KG1 (cell line): ENCODE data around the gene ATP7B.
A peak's percentile ranks its signal among the peaks of the same experiment; 100 is the strongest.
"Not testable (repeated sequence)": the region's sequence is repeated elsewhere in the genome, so short reads cannot be mapped to it uniquely, and the experiment has no call there.

ENCODE experiments used
- DNase-seq: peaks from one replicate; lab custom pipeline; 2025; lab: John Stamatoyannopoulos, UW

ATP7B gene

DNA sequence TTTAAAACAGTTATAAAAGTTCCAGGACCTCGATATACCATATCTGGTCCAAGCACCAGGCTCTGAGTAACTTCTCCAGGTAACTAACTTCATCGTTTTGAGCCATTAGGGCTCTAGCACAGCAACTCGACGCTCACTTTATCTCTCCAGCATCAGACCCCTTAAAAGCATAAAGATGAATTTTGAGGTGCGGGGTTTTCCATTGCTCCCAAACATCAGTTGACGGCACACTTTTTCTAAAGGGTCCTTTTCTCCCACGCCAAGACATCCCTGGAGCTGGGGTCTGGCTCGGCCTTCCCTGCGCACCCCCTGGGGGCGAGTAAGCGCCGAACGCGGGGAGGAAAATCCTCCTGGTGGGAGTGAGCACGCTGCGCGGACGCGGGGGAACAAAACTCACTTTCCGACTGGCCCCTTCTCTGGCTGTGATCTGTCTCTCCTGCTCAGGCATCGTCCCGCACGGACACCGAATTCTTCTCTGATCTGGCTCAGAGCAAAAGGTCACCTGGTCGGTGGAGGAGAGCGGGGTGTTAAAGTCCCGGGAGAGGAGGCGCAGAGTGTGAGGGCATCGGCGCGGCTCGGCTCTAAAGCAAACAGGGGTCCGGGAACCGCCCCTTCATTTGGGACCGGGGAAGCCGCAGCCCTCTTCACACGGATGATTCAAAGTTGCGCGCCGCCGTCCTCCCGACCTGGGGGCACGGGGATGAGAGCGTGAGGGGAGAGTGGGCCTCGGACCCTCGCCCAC lies at the start of gene ATP7B:
ATP7B (minus strand) TSS at position 561 of the 742 bp plus-strand sequence; CDS start at position 448, 113 bp downstream.
- DNase-seq = no peak

DNA sequence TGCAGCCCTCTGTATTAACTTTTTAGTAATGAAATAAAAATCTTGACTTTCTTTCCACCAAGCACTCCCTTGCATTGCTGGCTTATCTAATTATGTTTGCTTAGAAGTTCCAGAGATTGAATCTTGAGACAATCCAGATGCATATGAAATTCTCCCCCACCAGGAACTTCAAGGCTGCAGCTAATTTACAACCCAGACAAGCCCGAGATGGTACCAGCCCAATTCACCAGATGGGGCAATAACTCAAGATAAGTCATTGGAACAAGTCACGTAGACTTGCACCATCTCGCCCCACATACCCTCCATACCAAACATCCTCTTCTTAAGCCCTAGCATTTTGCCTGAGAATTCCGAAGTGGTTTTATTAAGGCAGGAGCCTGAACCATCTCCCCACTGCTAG lies 42.2 kb upstream of the ATP7B start:
- DNase-seq = no peak

DNA sequence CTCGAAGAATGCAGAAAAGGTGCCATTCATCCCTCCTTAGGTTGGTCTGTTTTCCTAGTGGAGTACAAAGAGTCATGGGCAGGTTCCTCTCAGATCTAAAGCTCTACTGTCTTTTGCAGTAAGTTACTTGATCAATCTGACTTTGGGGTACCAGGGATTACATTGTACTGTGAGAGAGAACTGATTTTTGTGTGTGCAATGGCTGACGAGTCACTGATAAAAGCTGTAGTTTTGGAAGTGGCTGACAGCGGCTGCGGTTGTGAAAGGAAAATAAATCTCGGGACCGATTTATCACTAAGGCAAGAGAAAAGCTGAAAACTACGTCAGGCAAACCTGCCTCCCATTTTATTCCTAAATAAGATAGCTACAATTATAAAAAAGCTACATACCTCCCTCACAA lies 40.1 kb upstream of the ATP7B start:
- DNase-seq = no peak

DNA sequence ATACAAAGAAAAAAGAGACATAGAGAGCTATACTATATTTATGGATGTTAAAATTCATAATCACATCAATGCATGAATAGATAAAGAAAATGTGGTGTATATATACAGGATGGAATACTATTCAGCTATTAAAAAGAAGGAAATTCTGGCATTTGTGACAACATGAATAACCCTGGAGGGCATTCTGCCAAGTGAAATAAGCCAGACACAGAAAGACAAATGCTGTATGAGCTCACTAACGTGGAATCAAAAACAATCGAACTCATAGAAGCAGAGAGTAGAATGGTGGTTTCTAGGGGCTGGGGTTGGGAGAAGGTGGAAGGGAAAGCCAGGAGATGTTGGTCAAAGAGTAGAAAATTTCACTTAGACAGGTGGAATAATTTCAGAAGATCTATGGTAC lies 37.3 kb upstream of the ATP7B start:
- no peak for DNase-seq

DNA sequence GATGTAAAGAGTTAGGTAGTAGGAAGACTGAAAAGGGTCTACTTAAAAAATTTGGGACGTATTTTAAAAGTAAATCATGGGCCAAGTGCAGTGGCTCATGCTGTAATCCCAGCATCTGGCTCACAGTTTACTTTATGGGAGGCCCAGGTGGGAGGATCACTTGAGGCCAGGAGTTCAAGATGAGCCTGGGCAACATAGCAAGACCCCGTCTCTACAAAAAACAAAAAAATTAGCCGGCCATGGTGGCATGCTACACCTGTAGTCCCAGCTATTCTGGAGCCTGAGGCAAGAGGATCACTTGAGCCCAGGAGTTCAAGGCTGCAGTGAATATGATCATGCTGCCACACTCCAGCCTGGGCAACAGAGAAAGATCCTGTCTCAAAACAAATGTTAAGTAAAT lies 36.2 kb upstream of the ATP7B start:
- DNase-seq = no peak

DNA sequence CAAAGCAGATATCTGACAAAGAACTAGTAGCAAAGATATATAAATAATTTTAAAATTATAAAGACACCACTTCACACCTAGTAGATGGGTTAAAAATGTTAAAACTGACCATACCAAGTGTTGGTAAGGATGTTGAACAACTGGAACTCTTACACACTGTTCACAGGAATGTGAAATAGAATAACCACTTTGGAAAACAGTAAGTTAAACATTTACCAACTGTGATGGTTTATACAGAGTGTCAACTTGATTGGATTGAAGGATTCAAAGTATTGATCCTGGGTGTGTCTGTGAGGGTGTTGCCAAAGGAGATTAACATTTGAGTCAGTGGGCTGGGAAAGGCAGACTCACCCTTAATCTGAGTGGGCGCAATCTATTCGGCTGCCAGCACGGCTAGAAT lies 32.4 kb upstream of the ATP7B start:
- no peak for DNase-seq

DNA sequence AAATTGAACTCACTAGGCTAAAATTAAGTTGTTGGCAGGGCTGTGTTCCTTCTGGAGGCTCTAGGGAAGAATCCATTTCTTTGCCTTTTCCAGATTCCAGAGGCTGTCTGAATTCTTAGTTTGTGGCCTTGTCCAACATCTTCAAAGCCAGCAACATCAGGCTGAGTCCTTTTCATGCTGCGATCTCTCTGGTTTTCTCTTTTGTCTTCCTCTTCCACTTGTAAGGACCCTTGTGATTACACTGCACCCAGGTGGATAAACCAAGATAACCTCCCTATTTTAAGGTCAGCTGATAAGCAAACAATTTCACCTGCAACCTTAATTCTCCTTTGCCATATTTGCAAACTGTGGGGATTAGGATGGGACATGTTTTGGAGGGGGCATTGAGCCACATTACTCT lies 24.8 kb upstream of the ATP7B start:
- no peak for DNase-seq

DNA sequence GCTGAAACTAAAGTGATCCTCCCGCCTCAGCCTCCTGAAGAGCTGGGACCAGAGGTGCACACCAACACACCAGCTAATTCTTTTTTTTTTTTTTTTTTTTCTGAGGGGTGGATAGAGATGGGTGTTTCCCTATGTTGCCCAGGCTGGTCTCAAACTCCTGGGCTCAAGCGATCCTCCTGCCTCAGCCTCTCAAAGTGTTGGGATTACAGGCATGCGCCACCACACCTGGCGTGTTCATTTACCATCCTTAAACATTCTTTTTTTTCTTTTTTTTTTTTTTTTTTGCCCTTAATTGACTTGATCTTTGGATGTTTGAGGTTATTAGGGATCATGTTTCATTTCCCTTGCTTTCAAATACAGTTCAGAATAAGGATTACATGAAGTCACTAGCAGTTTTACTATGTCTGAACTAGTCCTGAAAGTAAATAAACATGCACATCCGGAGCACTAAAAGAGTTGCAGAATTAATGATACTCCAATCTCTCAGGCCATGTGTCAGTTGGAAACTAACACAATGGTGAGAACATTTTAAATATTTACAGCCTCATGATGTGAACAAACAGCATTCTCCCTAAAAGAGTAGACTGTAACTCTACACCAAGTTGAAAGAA lies 23.5 kb upstream of the ATP7B start:
- no peak for DNase-seq

DNA sequence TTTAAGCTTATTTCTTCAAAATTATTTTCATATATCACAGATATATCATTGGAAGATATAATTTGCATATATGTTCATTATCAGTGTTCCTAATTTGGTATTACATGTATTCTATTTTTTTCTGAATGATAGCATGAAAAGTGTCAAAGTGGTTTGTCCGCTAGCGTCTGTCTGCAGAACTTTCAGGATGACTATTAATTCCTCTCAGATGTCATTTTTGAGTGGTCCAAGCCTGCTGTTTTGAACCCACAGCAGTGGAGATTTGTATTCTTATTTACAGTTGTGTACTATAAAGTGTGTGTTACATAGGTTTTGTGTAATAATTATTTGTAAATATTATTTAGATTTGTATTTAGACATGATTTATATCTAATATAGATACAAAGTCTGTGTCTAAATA lies 21.8 kb upstream of the ATP7B start:
- DNase-seq = no peak

DNA sequence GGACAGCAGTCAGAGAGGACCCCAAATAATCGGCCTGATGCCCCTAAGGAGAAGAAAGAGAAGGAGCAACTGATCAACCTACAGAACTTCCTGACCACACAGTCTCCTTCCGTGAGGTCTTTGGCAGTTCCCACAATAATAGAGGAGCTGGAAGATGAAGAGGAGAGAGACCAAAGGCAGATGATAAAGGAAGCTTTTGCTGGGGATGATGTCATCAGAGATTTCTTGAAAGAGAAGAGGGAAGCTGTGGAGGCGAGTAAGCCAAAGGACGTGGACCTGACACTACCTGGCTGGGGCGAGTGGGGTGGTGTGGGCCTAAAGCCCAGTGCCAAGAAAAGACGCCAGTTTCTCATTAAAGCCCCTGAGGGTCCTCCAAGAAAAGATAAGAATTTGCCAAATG lies 19.2 kb upstream of the ATP7B start:
- not testable (repeated sequence) for DNase-seq

DNA sequence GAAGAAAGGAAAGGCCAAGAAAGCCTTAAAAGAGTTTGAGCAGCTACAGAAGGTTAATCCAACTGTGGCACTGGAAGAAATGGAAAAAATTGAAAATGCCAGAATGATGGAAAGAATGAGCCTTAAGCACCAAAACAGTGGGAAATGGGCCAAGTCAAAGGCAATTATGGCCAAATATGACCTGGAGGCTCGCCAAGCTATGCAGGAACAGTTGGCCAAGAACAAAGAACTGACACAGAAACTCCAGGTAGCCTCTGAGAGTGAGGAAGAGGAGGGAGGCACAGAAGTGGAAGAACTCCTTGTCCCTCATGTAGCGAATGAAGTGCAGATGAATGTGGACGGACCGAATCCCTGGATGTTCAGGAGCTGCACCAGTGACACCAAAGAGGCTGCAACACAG lies 18.3 kb upstream of the ATP7B start:
- DNase-seq = no peak

DNA sequence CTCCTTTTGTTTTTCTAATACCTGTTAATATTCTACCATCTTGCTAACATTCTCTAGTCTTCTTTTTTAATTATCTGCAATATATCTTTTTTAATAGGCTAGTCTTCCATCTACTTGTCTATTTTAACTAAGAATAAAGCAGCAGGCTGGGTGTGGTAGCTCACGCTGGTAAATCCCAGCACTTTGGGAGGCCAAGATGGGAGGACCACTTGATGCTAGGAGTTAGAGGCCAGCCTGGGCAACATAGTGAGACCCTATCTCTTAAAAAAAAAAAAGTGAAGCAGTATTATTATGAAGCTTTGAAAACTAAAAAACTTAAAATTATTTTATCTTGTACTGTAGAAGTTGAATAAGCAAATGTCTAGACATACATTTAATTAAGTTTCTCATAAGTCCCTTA lies 16.6 kb upstream of the ATP7B start:
- no peak for DNase-seq

DNA sequence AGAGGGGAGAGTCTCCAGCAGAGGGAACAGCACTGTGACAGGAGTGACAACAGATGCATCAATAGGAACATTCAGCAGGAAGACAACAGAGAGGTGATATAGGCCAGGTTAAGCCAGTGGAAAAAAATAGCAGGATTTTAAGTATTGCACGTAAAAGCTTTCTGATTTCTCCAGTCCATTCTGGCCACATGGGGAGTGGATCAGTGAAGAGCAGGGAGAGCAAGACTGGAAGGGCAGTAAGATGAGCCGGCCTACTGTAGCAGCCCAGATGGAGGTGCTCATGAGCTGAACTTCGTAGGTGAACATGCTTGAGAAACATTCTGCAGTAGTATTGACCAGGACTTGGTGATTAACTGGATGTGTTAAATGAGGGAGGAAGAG lies 15.0 kb upstream of the ATP7B start:
- no peak for DNase-seq

DNA sequence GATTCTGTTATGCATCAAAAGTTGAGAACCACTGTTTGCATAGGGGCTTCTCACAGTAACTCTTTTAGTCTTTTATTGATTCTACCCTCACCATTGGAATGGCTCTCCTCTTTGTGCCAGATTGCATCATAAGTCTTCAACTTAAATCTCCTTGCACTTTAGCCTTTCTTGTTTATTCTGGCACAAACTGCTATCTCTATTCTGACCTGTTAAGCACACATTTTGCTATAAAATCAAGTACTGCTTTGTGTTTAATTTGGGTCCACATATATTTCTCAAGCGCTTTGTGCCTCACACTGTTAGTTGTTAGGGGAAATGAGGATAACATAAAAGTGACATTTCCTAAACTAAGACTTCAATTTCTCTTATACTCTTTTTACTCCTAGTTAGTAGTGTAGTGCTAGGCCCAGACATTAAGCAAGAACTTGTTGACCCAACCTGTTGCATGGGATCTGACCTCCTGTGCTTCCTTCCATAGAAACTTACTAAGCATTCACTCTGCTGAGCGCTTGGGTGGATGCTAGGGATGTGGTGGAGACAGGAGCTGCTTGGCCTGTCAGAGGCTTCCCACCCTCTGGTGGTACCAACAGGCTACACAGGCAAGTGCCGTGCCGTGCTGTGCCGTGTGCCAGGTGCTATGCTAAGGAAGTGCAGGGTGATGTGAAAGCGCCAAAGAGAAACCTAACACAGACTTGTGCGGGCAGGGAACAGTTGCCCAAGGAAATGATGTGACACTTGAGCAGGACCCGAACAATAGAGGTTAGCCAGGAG lies 14.4 kb upstream of the ATP7B start:
- DNase-seq = no peak

DNA sequence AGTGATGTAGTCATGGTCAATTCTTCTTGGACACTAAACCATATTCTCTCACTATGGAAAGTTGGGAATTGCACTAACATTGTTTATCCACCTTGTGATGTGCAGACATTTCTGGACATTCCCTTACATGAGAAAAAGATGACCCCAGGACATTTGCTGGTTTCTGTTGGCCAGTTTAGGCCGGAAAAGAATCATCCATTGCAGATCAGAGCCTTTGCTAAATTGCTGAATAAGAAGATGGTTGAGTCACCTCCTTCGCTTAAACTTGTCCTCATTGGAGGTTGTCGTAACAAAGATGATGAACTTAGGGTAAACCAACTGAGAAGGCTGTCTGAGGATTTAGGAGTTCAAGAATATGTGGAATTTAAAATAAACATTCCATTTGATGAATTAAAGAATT lies 13.2 kb upstream of the ATP7B start, which contains the start of gene UTP14C:
UTP14C (plus strand) TSS at position 211 of the 400 bp plus-strand sequence. CDS start 4,114 bp downstream, outside the sequence.
- no peak for DNase-seq

DNA sequence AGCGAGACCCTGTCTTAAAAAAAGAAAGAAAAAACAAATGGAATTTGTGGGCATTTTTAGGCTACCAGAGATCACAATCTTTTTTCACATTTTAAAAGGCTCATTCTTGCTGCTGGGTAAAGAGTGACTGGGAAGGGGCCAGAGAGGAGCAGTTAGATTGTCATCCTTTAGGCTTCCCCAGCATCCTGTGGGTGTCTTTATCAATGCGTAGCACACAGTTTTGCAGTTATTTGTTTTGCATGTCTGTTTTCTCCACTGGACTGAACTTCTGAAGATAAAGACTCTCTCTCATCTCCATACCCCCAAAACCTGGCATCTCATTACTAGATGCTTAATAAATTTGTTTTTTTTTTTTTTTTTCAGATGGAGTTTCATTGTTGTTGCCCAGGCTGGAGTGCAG lies 11.1 kb upstream of the ATP7B start:
- no peak for DNase-seq

DNA sequence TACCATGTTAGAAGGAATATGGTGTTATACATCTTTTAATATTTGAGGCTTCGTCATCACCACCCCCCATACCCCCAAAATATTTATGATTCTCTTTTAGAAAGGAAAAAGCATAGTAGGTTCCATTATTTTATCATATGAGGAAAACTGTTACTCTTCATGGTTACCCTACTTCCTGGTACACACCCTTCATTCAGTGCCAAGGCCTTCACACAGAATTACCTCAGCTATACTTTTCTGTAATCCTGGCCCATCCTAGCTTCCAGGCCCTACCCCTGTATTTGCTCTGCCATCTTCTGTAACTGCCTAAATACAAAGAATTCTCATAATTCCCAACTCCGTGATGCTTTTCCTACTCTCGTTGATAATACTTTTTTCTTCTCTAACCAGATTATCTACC lies 8.9 kb upstream of the ATP7B start:
- DNase-seq = no peak

DNA sequence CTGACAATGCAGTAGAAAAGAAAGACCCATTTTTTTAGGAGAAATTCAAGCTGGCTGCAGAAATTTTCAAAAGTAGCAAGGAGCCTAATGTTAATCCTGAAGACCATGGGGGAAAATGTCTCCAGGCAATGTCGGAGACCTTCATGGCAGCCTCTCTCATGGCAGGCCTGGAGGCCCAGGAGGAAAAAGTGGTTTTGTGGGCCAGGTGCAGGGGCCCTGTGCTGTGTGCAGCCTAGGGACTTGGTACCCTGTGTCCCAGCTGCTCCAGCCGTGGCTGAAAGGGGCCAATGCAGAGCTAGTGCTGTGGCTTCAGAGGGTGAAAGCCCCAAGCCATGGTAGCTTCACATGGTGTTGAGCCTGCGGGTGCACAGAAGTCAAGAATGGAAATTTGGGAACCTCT lies 5.0 kb upstream of the ATP7B start:
- no peak for DNase-seq

DNA sequence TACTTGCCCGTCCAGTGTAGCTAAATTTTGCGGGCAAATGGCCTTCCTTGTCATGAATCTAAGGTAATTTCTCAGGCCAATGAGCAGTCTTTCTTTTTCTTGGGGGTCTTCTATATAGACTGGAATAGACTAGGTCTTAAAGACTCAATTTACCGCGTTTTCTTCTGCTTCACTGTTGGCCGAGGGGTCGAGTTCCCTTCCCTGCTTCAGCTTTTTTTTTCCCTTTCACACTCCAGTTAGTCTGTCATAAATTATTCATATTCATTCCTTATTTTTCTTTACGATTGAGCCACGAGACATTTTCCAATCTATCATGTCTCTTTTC lies 1.2 kb upstream of the ATP7B start:
- no peak for DNase-seq

DNA sequence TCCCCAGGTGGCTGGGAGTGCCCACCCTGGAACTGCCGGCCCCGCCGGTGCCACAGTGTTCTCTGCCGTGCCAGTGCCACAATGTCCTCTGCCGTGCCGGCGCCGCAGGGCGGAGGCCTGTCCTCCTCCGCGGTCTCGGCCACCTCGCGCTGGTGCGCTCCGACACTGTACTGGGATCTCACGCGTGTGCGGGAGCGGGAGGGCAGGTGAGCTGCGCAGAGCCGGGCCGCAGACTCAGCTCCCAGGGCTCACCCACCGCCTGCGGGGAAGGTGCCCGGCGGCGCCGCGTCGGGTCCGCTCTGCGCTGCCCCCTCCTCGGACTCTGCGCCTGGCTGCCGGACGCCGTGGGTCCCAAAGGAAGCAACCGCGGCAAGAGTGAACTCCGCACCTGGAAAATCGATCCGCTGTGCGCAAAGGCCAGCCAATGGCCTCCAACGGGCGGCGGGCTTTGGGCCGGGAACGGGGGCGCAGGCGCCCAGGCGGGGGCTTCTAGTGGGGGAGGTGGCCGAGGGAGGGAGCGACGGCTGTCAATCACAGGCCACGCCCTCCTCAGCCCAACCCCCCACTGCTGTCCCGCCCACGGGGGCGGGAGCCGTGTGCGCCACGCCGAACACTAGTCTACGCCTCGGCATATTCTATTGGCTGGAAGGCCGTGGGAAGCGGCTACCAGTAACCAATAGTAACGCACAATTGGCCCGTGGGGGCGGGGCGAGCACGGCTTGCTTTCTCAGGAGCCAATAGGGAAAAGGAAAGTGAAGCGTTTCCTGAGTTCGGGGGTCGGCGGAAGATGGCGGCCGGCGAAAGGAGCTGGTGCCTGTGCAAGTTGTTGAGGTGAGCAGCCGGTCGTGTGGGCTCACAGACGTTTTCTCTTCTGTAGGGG lies 622 bp upstream of the ATP7B start, which contains the start of gene ALG11:
ALG11 (plus strand) TSS at position 767 of the 880 bp plus-strand sequence; CDS start at position 788, 21 bp downstream.
- peak; percentile 98 for DNase-seq

DNA sequence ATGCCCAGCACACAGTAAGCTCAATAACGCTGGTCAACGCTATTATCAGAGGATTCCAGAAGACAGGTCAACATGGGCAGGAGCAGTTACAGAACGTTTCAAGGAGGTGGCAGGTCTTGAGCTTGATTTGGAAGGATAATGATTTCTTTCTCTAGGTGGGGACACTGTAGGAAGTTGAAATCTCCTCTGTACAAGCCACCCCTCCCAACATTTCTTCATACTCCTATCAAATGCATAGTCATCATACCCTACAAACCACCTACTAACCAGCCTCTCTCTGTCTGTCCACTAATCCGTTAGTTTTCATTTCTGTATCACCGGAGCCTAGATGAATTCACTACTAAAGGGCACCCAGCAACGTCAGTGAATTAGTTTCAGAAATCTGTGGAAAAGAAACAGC lies 1.3 kb downstream of the ATP7B start:
- DNase-seq = no peak
